Esophagus (tissue), 2 donors: ENCODE measurements around the gene COQ9. TPM values are rescaled to one million over a fixed set of nuclear protein-coding genes. Genes with fewer than 3 reads are reported as not detected.
"Not testable (repeated sequence)": the region's sequence is repeated elsewhere in the genome, so short reads cannot be mapped to it uniquely, and the experiment has no call there.

Source experiments
- H3K27ac ChIP-seq, 2 donors: one replicate each; pipeline ENCODE4 v1.5.1; 2013; ENCODE audit warnings: low read depth in 2 of 2, mild to moderate bottlenecking in 2 of 2, inconsistent platforms in 1 of 2, low read length in 1 of 2, moderate library complexity in 1 of 2
- H3K27me3 ChIP-seq, 2 donors: one replicate each; pipeline ENCODE4 v1.6.1; 2013; ENCODE audit warnings: low read length in 2 of 2, control low read depth in 1 of 2, mild to moderate bottlenecking in 1 of 2; ENCODE audit not compliant: insufficient read depth in 2 of 2, control insufficient read depth in 1 of 2
- H3K36me3 ChIP-seq, 2 donors: one replicate each; pipeline ENCODE4 v1.6.1; 2013; ENCODE audit warnings: low read length in 1 of 2; ENCODE audit not compliant: control insufficient read depth in 2 of 2, insufficient read depth in 2 of 2
- H3K4me1 ChIP-seq, 2 donors: one replicate each; pipeline ENCODE4 v1.6.1; 2013; ENCODE audit warnings: low read length in 1 of 2; ENCODE audit not compliant: control insufficient read depth in 2 of 2, insufficient read depth in 2 of 2
- H3K4me3 ChIP-seq, 2 donors: one replicate each; pipeline ENCODE4 v1.5.1; 2013; ENCODE audit warnings: low read length in 2 of 2, mild to moderate bottlenecking in 2 of 2, low read depth in 1 of 2, moderate library complexity in 1 of 2
- H3K9me3 ChIP-seq, 2 donors: one replicate each; pipeline ENCODE4 v1.6.1; 2013; ENCODE audit warnings: mild to moderate bottlenecking in 2 of 2, low read depth in 1 of 2, low read length in 1 of 2, moderate library complexity in 1 of 2; ENCODE audit not compliant: control insufficient read depth in 2 of 2, insufficient read depth in 1 of 2
- WGBS, 2 donors: extraction: QIAGEN DNeasy Blood & Tissue Kit; methylation state at CpG; one replicate each; pipeline ENCODE4 v1.1.7; 2013; 5-methylcytosine and 5-hydroxymethylcytosine counted together
- polyA plus RNA-seq, 2 donors: library from polyadenylated mRNA; stranded (reverse); fragments of 200-250 nt; gene quantifications; one replicate each; pipeline ENCODE4 v1.2.3, GENCODE V29; 2013
- donor health status: healthy with polysubstance abuse.
- donor health status: Bipolar disorder and iron deficiency.

Gene COQ9
- polyA plus RNA-seq, result 10 to 100 TPM; 56.1 to 70.3 TPM

DNA sequence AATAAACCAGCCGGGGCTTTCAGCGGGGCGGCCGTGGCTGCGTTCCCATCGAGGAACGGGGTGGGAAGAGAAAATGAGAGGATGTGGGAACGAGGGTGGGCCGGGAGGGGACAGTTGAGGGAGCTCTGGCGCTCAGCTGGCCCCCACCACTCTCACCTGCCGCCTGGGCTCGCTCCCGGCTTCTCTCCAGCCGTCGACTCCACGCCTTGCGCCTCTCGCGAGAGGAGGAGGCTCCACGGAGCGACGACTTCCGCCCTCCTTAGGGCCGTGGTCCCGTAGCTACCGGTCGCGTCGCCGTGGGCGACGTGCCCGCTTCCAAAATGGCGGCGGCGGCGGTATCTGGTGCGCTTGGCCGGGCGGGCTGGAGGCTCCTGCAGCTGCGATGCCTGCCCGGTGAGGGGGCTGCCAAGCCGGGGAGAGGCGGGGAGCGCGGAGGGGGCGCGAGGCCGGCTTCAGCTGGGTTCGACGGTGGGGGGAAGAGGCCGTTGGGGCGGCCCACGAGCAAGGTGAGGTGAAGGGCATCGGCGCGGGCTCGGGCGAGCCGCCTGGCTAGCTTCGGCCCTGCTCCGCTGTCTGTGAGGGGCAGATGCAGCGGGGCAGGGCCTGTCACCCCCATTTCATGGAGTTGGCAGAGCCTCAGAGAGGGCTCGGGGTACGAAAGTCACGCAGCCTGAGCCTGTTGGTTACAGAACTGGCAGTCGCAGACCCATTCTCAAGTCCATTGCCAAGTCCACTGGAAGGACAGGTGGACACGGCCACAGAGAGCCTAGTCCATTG is at the start of gene COQ9, which contains the start of gene CIAPIN1:
Gene COQ9 (plus strand): TSS at position 294 of the 777 bp plus-strand sequence. CDS start 27 bp downstream, at position 321.
Gene CIAPIN1 (minus strand): TSS at position 200 of the 777 bp plus-strand sequence. CDS start 6,457 bp downstream, outside the sequence.
- H3K36me3 ChIP-seq, result peaks cover 0 to 3% of the 10 kb centered on the region in 2 donors
- peak within 1 kb of the TSS; percentile 96 to 97 for H3K4me3 ChIP-seq
- H3K9me3 ChIP-seq, result no peaks in the 10 kb centered on the region
- peak within 1 kb of the TSS; percentile 87 to 93 for H3K27ac ChIP-seq
- H3K27me3 ChIP-seq, result no peaks in the 10 kb centered on the region
- H3K4me1 ChIP-seq, result peaks cover 0 to 6% of the 10 kb centered on the region in 2 donors
- WGBS, 2 donors, result 0 to 1% methylated on average over 52 to 68 of the region's 68 CpGs

GRCh38 chr16:57397493-57397892 is 49.8 kb upstream of the COQ9 start:
- peaks cover 0 to 12% of the 10 kb centered on the region in 2 donors for H3K4me1 ChIP-seq
- 66 to 78% methylated on average over 4 of the region's 4 CpGs for WGBS, 2 donors
- not testable (repeated sequence) for H3K27ac ChIP-seq, H3K36me3 ChIP-seq, H3K27me3 ChIP-seq, H3K4me3 ChIP-seq, H3K9me3 ChIP-seq

GRCh38 chr16:57401943-57402640 is 45.2 kb upstream of the COQ9 start:
- no peak overlapping the region for H3K27ac ChIP-seq
- no peaks in the 10 kb centered on the region for H3K36me3 ChIP-seq
- no peaks in the 10 kb centered on the region for H3K9me3 ChIP-seq
- 58 to 68% methylated on average over 7 of the region's 7 CpGs for WGBS, 2 donors
- H3K4me3 ChIP-seq, result no peak overlapping the region
- H3K4me1 ChIP-seq, result no peaks in the 10 kb centered on the region
- H3K27me3 ChIP-seq, result no peaks in the 10 kb centered on the region

GRCh38 chr16:57403965-57404817 is 43.1 kb upstream of the COQ9 start, which contains the start of gene CCL17:
Gene CCL17, plus strand, starts transcription at chr16:57404767. Its CDS starts 9,166 bp downstream, at chr16:57413933.
- Histone ChIP-seq H3K36me3 (no peaks in the 10 kb centered on the region), H3K9me3 (no peaks in the 10 kb centered on the region), H3K27me3 (no peaks in the 10 kb centered on the region), H3K27ac (no peak within 1 kb of the TSS), H3K4me3 (no peak within 1 kb of the TSS), H3K4me1 (no peaks in the 10 kb centered on the region)
- 76 to 80% methylated on average over 17 of the region's 17 CpGs for WGBS, 2 donors

- H3K4me1 ChIP-seq, result peaks cover 0 to 3% of the 10 kb centered on the region in 2 donors
- H3K27me3 ChIP-seq, result no peaks in the 10 kb centered on the region
- no peak overlapping the region for H3K27ac ChIP-seq
- H3K36me3 ChIP-seq, result no peaks in the 10 kb centered on the region
- no peak overlapping the region for H3K4me3 ChIP-seq
- no peaks in the 10 kb centered on the region for H3K9me3 ChIP-seq
- 68 to 80% methylated on average over 3 of the region's 3 CpGs for WGBS, 2 donors
Observed at GRCh38 chr16:57405097-57405496, 42.2 kb upstream of the COQ9 start.

GRCh38 chr16:57406881-57407280 is 40.4 kb upstream of the COQ9 start:
- Histone ChIP-seq H3K4me1 (peaks cover 0 to 9% of the 10 kb centered on the region in 2 donors), H3K36me3 (no peaks in the 10 kb centered on the region), H3K9me3 (no peaks in the 10 kb centered on the region), H3K4me3 (no peak overlapping the region), H3K27ac (no peak overlapping the region), H3K27me3 (no peaks in the 10 kb centered on the region)
- WGBS, 2 donors, result 62 to 72% methylated on average over 2 of the region's 2 CpGs

DNA sequence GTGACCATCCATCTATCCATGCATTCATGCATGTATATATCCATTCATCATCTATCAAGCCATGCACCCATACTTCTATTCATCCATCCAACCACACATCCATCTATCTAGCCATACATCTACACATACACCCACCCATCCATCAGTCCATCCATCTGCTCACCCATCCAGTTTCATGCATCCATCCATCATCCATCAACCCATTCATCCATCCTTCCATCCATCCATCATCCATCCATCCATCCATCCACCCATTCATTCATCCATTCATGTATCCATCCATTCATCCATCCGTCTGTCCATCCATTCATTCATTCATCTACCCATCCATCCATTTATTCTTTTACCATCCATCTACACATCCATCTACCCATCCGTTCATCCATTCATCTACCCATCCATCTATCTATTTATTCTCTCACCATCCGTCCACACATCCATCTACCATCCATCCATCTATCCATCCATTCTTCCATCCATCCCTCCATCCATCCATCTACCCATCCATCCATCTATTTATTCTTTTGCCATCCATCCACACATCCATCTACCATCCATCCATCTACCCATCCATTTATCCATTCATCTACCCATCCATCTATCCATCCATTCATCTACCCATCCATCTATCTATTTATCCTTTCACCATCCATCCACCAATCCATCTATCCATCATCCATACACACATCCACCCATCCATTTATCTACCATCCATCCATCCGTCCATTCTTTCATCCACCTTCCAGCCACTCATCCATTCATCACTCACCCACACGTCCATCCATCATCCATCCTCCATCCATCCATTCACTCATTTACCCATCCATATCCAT is 39.5 kb upstream of the COQ9 start:
- Histone ChIP-seq H3K4me3 (no peak overlapping the region), H3K4me1 (peaks cover 0 to 9% of the 10 kb centered on the region in 2 donors), H3K27ac (no peak overlapping the region), H3K9me3 (no peaks in the 10 kb centered on the region), H3K36me3 (no peaks in the 10 kb centered on the region), H3K27me3 (no peaks in the 10 kb centered on the region)
- WGBS, 2 donors, result 90 to 91% methylated on average over 5 of the region's 5 CpGs

GRCh38 chr16:57409065-57409464 is 38.2 kb upstream of the COQ9 start:
- Histone ChIP-seq H3K4me1 (peaks cover 0 to 9% of the 10 kb centered on the region in 2 donors), H3K36me3 (no peaks in the 10 kb centered on the region), H3K27ac (no peak overlapping the region), H3K4me3 (no peak overlapping the region), H3K9me3 (no peaks in the 10 kb centered on the region), H3K27me3 (no peaks in the 10 kb centered on the region)
- 68 to 74% methylated on average over 5 of the region's 5 CpGs for WGBS, 2 donors
